ENCODE measurements around the gene FGF16. TPM values are rescaled to one million over a fixed set of nuclear protein-coding genes. Genes with fewer than 3 reads are reported as not detected.

FGF16 gene
- total and polyA plus RNA-seq, 5 experiments from 2014 or later, result not detected

DNA sequence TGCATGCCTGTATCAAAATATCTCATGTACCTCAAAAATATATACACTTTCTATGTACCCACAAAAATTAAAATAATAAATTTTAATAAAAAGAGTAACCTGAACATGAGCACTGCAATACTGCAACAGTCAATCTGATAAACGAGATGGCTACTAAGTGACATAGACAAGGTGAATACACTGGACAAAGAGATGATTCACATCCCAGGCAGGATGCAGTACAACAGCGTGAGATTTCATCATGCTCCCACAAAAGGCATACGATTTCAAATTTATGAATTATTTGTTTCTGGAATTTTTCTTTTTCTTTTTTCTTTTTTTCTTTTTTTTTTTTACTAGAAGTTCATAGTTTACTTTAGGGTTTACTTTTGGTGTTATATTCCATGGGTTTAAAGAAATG is 12.2 kb upstream of the FGF16 start:
- Mint-ChIP-seq H3K4me1 (no peaks in the 10 kb centered on the region), H3K27ac (no peak overlapping the region), H3K36me3 (no peaks in the 10 kb centered on the region), H3K27me3 (no peaks in the 10 kb centered on the region), H3K9me3 (no peaks in the 10 kb centered on the region), H3K4me3 (no peak overlapping the region)
- POLR2A ChIA-PET, result no interaction called here
- no peak for ATAC-seq
- DNase-seq, result no peak

DNA sequence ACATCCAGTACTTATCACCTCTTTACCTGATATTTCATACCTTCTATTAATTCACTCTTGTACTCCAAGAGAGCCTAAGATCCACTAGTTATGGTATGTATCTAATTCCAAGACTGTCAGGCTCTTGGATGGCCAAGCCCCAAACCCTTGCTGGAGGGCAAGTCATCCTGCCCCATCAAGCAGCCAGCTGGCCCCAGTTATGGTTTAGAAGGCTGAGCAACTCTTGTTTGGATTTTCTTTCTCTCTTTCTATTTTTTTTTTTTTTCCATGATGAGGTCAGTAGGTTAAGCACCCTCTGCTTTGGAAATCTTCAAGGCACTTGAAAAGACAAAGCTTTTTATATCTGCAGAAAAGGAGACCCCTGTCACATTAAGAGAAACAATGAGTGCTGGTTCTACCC is 10.9 kb upstream of the FGF16 start:
- Mint-ChIP-seq H3K4me3 (no peak overlapping the region), H3K4me1 (no peaks in the 10 kb centered on the region), H3K27ac (no peak overlapping the region), H3K9me3 (no peaks in the 10 kb centered on the region), H3K36me3 (no peaks in the 10 kb centered on the region), H3K27me3 (no peaks in the 10 kb centered on the region)
- DNase-seq, result no peak
- ATAC-seq, result no peak
- POLR2A ChIA-PET, result no interaction called here

DNA sequence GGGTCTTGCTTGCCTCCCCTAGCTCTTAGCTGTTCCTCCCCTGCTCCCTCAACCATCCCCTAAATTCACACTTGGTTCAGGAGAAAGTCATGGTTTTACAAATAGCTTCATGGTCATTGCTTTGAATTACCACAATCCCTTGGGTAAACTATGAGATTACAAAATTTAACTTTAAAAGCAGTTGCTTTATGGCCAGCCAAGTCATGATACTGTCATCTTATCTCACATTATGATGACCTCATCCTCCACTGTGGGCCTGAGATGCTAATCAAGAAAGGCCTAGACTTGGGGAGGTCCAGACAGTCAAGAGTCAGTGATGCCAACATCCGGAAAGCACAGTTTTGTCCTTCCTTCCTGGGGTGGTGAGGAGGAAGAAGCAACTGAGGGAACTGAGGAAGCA is 10.5 kb upstream of the FGF16 start:
- Mint-ChIP-seq H3K27ac (no peak overlapping the region), H3K4me3 (no peak overlapping the region), H3K4me1 (no peaks in the 10 kb centered on the region), H3K9me3 (no peaks in the 10 kb centered on the region), H3K36me3 (no peaks in the 10 kb centered on the region), H3K27me3 (peaks cover 0 to 3% (median 2%) of the 10 kb centered on the region in 5 donors)
- no peak for DNase-seq
- no peak for ATAC-seq
- POLR2A ChIA-PET, result no interaction called here

DNA sequence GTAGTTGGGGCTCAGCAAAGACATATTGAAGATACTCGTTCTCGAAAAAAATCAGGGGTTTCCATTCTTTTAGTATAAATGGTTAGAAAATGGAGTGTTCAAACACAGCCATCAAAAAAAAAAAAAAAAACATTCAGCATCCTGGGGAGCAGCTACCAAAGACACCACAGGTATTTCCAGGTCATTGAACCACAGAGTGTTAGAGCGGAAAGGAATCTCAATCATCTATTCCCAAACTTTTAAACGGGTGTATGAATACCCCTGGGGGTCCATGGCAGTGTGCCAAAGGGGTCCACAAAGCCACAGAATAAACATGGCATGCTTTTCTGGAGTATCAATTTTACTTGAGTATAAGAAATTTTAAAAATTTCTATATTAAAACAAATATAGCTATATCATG is 6.9 kb upstream of the FGF16 start:
- Mint-ChIP-seq H3K27ac (no peak overlapping the region), H3K4me3 (no peak overlapping the region), H3K9me3 (no peaks in the 10 kb centered on the region), H3K27me3 (peaks cover 4 to 19% (median 13%) of the 10 kb centered on the region in 5 donors), H3K36me3 (no peaks in the 10 kb centered on the region), H3K4me1 (no peaks in the 10 kb centered on the region)
- no peak for DNase-seq
- no peak for ATAC-seq
- POLR2A ChIA-PET, result no interaction called here

DNA sequence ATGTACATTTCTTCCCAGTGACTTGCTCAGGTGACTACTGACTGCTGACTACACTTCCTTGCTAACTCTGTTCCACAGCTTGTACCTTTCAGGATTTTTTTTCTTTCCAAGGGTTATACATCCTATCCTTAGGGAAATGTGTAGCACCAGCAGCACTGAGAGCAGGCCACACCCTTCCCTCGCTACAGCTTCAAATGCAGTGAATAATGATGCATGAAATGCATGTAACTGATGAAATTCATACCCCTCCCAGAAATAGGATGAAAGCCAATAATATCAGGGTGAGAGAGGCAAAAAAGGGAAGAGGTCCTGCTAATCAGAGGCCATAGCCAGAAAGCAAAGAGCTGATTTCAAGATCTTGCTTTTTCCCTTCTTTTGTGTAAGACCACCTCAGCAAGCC is 6.2 kb upstream of the FGF16 start:
- Mint-ChIP-seq H3K36me3 (no peaks in the 10 kb centered on the region), H3K27ac (no peak overlapping the region), H3K9me3 (no peaks in the 10 kb centered on the region), H3K4me3 (no peak overlapping the region), H3K4me1 (peaks cover 0 to 4% (median 4%) of the 10 kb centered on the region in 4 donors), H3K27me3 (peaks cover 6 to 26% (median 17%) of the 10 kb centered on the region in 5 donors)
- POLR2A ChIA-PET, result no interaction called here
- ATAC-seq, result no peak
- DNase-seq, result no peak

DNA sequence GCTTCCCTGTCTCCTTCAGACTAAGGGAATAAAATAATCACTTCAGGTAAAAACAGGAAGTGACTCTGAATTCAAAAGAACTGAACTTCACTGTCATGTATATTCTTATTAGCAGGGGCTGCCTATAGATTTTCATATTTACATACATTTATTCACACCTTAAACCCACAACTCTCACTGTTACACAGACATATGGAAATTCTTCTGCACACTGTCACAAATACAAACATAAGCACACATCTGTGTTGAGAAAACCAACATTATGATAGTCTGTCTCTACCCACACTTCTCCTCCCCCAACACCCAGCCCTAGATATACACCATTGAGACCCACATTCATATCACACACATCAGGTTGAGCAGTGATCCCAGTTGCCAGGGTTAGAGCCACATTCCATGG is 5.7 kb upstream of the FGF16 start:
- Mint-ChIP-seq H3K27ac (no peak overlapping the region), H3K9me3 (no peaks in the 10 kb centered on the region), H3K36me3 (no peaks in the 10 kb centered on the region), H3K4me1 (peaks cover 0 to 6% (median 5%) of the 10 kb centered on the region in 4 donors), H3K27me3 (peaks cover 6 to 26% (median 17%) of the 10 kb centered on the region in 5 donors), H3K4me3 (no peak overlapping the region)
- ATAC-seq (no peak), DNase-seq (no peak)
- POLR2A ChIA-PET, result no interaction called here

DNA sequence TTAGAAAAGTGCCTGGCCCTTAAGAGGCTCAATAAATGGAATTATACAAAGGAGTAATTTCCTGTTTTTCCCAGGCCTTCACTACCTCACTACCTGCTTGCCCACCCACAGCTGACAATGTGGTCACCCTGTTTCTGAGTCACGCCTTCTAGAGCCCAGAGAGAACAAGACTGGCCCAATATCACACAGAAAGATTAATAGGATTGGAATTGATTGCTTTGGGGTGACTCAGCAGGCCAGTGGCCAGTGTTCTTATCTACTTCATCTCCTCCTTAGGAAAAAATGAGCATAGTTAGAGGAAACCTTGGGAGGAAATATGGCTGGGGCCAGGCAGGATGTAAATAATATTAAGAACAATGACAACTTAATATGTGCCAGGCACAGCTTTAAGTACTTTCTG is 4.5 kb upstream of the FGF16 start:
- ATAC-seq (no peak), DNase-seq (no peak)
- no peak overlapping the region for H3K27ac Mint-ChIP-seq
- no peaks in the 10 kb centered on the region for H3K9me3 Mint-ChIP-seq
- H3K4me1 Mint-ChIP-seq, result peaks cover 0 to 16% (median 13%) of the 10 kb centered on the region in 4 donors
- peaks cover 6 to 30% (median 21%) of the 10 kb centered on the region in 5 donors for H3K27me3 Mint-ChIP-seq
- H3K4me3 Mint-ChIP-seq, result no peak overlapping the region
- POLR2A ChIA-PET, result no interaction called here
- no peaks in the 10 kb centered on the region for H3K36me3 Mint-ChIP-seq

DNA sequence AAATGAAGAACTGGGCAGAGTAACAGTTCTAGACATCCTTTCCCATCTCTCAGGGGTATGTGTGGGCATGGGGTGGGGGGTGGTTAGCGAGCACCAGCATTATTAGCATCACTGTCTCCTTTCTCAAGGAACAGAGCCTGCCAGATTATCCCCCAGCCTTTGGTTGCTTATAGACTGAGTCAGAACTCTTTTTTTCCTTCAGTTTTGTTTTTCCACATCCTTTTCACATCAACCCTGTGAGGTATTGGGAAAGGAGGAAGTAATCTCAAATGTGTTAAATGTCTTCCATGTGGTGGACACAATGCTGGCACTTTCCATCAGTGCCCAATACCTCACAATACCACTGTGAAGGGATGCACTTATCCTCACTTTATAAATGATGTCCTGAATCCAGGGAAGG is 3.1 kb upstream of the FGF16 start:
- Mint-ChIP-seq H3K4me3 (no peak overlapping the region), H3K9me3 (no peaks in the 10 kb centered on the region), H3K36me3 (no peaks in the 10 kb centered on the region), H3K4me1 (peaks cover 0 to 16% (median 13%) of the 10 kb centered on the region in 4 donors), H3K27me3 (peaks cover 8 to 35% (median 22%) of the 10 kb centered on the region in 5 donors), H3K27ac (no peak overlapping the region)
- POLR2A ChIA-PET, result no interaction called here
- DNase-seq (no peak), ATAC-seq (no peak)

DNA sequence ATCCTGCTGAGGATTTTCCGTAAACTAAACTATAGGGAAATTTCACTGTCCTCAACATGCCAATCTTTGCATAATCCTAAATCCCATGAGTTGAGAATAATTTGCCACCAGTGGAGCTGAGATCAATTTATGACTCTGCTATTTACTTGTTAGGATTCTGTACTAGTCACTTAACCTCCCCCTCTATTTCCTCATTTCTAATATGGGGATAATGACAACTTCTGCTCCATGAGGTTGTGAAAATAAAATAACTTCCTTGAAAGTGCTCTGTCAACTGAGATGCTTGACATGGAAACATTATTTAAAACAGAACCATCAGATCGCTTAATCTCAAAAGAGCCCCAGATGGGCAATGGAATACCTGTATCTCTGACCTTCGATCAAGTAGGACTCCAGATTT is 2.6 kb upstream of the FGF16 start:
- Mint-ChIP-seq H3K4me1 (peaks cover 0 to 16% (median 13%) of the 10 kb centered on the region in 4 donors), H3K27ac (no peak overlapping the region), H3K27me3 (peaks cover 8 to 35% (median 22%) of the 10 kb centered on the region in 5 donors), H3K9me3 (no peaks in the 10 kb centered on the region), H3K4me3 (no peak overlapping the region), H3K36me3 (no peaks in the 10 kb centered on the region)
- ATAC-seq (no peak), DNase-seq (no peak)
- POLR2A ChIA-PET, result no interaction called here

DNA sequence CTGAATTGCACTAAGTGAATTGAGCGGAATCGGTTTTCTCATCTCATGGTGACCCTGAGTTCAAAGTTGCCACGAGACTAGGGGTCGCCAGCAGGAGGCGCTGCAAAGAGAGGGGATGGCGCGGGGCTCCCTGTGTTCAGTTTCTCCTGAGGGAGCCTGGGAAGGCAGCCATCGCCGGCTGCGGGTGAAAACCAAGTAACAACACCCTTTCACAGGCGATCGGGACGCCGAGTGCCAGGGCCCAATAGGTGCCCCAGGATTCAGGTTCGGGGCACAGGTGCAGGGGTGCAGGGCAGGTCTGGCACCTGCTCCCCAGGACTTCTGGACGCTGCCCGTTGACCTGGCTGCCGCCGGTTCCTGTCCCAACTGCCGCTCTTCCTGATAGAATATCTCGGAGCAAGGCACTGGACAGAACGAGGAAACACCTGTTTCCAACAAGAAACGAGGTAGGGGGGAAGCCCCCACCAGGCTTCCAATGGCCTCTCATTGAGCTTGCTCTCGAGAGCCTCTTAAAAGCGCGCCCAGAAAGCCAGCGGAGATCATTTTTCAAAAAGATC is 1.1 kb upstream of the FGF16 start:
- Mint-ChIP-seq H3K27ac (no peak overlapping the region), H3K27me3 (peaks cover 8 to 35% (median 24%) of the 10 kb centered on the region in 5 donors), H3K36me3 (no peaks in the 10 kb centered on the region), H3K4me3 (peak overlapping the region; percentile 64 to 88 (median 78)), H3K4me1 (peaks cover 0 to 16% (median 13%) of the 10 kb centered on the region in 4 donors), H3K9me3 (no peaks in the 10 kb centered on the region)
- peak in 1 of 2 donors; percentile 25 for ATAC-seq
- POLR2A ChIA-PET, result no interaction called here
- DNase-seq, result peak in 1 of 10 donors; percentile 8

DNA sequence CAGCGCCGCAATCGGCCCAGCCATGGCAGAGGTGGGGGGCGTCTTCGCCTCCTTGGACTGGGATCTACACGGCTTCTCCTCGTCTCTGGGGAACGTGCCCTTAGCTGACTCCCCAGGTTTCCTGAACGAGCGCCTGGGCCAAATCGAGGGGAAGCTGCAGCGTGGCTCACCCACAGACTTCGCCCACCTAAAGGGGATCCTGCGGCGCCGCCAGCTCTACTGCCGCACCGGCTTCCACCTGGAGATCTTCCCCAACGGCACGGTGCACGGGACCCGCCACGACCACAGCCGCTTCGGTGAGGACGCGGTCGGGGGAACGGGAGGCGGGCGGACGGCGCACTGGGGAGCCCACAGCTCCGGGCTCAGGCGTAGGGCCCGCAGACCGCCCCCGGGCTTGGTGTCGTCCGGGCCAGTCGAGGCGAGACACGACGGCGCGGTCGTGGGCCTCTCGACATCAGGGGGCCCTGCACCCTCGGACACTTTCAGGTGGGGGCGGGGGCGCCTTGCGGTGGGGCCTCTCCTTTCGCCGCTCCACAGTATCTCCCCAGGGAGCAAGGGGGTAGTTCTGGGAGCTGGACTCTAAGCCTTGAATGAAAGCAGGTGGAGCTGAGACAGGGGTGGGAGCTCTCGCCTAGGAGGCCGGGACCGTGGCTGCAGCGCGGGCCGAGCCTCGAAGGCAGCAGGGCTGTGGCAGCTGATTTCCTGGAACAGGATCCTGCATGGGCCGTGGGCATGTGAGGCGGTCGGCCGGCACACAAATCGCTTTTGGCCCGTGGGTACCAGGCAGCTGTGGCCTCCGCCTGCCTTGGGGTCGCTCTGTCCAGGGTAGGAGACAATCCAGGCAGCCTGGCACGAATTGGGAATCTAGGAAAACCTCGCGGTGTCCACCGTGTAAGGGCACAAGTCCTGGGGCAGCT is 722 bp downstream of the FGF16 start:
- POLR2A ChIA-PET, result no interaction called here
- peak overlapping the region in 8 of 10 donors; percentile 19 to 77 (median 38) for H3K4me3 Mint-ChIP-seq
- peaks cover 5 to 33% (median 22%) of the 10 kb centered on the region in 5 donors for H3K27me3 Mint-ChIP-seq
- no peaks in the 10 kb centered on the region for H3K9me3 Mint-ChIP-seq
- peak in 1 of 2 donors; percentile 14 for ATAC-seq
- H3K27ac Mint-ChIP-seq, result no peak overlapping the region
- H3K36me3 Mint-ChIP-seq, result no peaks in the 10 kb centered on the region
- peaks cover 0 to 16% (median 13%) of the 10 kb centered on the region in 4 donors for H3K4me1 Mint-ChIP-seq
- DNase-seq, result no peak

DNA sequence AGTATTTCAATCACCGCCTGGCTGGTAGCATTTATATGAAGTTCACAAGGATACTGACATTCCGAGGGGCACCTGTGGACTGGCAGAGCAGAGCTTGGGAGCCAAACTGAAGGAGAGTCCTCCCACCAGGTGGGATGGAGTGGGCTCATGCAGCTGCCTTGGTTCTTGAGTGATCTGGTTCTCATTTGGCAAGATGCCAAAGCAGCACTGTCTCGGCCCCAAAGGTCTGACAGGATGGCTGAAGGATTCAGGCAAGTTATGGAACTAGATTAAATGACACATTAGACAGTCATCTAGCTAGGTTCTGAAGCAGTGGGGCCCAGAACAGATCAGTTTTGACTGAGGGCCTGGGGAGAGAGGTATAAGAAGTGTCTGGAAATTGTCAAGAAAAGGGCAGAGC is 3.2 kb downstream of the FGF16 start:
- DNase-seq (no peak), ATAC-seq (no peak)
- no peak overlapping the region for H3K27ac Mint-ChIP-seq
- H3K4me3 Mint-ChIP-seq, result no peak overlapping the region
- POLR2A ChIA-PET, result no interaction called here
- no peaks in the 10 kb centered on the region for H3K36me3 Mint-ChIP-seq
- H3K4me1 Mint-ChIP-seq, result peaks cover 0 to 16% (median 13%) of the 10 kb centered on the region in 4 donors
- H3K9me3 Mint-ChIP-seq, result no peaks in the 10 kb centered on the region
- peaks cover 3 to 20% (median 11%) of the 10 kb centered on the region in 5 donors for H3K27me3 Mint-ChIP-seq

DNA sequence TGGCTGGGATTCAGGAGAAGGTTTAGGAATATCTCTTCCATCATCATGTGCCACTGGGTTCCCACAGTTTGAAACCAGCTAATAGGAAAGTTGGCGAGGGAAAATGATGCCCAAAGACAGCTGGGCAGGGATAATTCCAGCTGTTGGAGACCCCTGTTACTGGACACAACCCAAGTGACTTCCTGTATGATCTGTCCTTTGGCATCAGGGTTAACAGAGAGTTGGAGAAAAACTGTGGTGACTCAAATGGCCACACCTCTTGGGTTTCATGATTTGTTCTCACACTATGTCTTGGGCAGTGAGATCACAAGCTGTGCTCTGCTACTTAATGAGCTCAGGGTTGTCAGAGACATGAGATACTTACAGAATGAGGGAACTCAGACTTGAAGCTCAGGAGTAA is 3.8 kb downstream of the FGF16 start:
- H3K27ac Mint-ChIP-seq, result no peak overlapping the region
- H3K36me3 Mint-ChIP-seq, result no peaks in the 10 kb centered on the region
- H3K4me3 Mint-ChIP-seq, result no peak overlapping the region
- peaks cover 0 to 12% (median 9%) of the 10 kb centered on the region in 4 donors for H3K4me1 Mint-ChIP-seq
- ATAC-seq (no peak), DNase-seq (no peak)
- peaks cover under 1 to 15% (median 7%) of the 10 kb centered on the region in 5 donors for H3K27me3 Mint-ChIP-seq
- POLR2A ChIA-PET, result no interaction called here
- H3K9me3 Mint-ChIP-seq, result no peaks in the 10 kb centered on the region
